SJCRH30 (cell line): Measurements from ENCODE around the gene STRN4. TPM values are rescaled to one million over a fixed set of nuclear protein-coding genes. Genes with fewer than 3 reads are reported as not detected.

Experiments used
- DNase-seq, 2 experiments: peaks; one replicate each; pipeline ENCODE4 v3.0.0-alpha.2; 2015 to 2020
- H3K27ac ChIP-seq: fragments of 250-450 bp; sonication (Bioruptor Pico); 2 replicates; pipeline ENCODE4 v1.5.1; 2020; ENCODE audit warnings: mild to moderate bottlenecking, moderate library complexity
- H3K27me3 ChIP-seq: fragments of 250-450 bp; sonication (Bioruptor Pico); 2 replicates; pipeline ENCODE4 v1.5.1; 2020; ENCODE audit warnings: mild to moderate bottlenecking, moderate library complexity
- H3K36me3 ChIP-seq: fragments of 250-450 bp; sonication (Bioruptor Pico); 2 replicates; pipeline ENCODE4 v1.5.1; 2020; ENCODE audit warnings: mild to moderate bottlenecking, moderate library complexity
- H3K4me1 ChIP-seq: fragments of 250-450 bp; sonication (Bioruptor Pico); 2 replicates; pipeline ENCODE4 v1.5.1; 2020; ENCODE audit warnings: mild to moderate bottlenecking, moderate library complexity
- H3K4me3 ChIP-seq: fragments of 250-450 bp; sonication (Bioruptor Pico); 2 replicates; pipeline ENCODE4 v1.5.1; 2020; ENCODE audit warnings: mild to moderate bottlenecking, moderate library complexity
- H3K9me3 ChIP-seq: fragments of 250-450 bp; sonication (Bioruptor Pico); replicated peaks from 2 replicates; pipeline ENCODE4 v1.5.1; 2020; ENCODE audit warnings: mild to moderate bottlenecking, moderate library complexity
- total RNA-seq: library from RNA; depleted of rRNA; stranded (reverse); fragments of >200 nt; shearing (Covaris generic); gene quantifications from 2 replicates; pipeline ENCODE4 v1.2.3, GENCODE V29; 2014; rRNA removed

Gene STRN4
- 75.3 and 80.6 TPM in 2 replicates for total RNA-seq

- H3K4me3 ChIP-seq: peak within 1 kb of the TSS; percentile 100
- H3K36me3 ChIP-seq: peaks cover 13% of the 10 kb centered on the region; the same call in 1 of the 2 replicates
- H3K9me3 ChIP-seq: no peaks in the 10 kb centered on the region
- H3K27me3 ChIP-seq: no peaks in the 10 kb centered on the region
- H3K27ac ChIP-seq: peak within 1 kb of the TSS; percentile 78
- peak; percentile 52 to 69 for DNase-seq
- H3K4me1 ChIP-seq: peaks cover 3% of the 10 kb centered on the region; the same call in 1 of the 2 replicates
These were observed at the start of gene STRN4 for GRCh38 chr19:46746281-46747057. TSS of gene STRN4 (minus strand) at chr19:46746450. CDS start at chr19:46746430, 20 bp downstream.

GRCh38 chr19:46791944-46792343 is 45.7 kb upstream of the STRN4 start:
- H3K4me3 ChIP-seq: no peak overlapping the region
- H3K4me1 ChIP-seq: peaks cover 36% of the 10 kb centered on the region
- H3K9me3 ChIP-seq: no peaks in the 10 kb centered on the region
- peak; percentile 86 to 93 for DNase-seq
- no peaks in the 10 kb centered on the region for H3K36me3 ChIP-seq
- H3K27ac ChIP-seq: no peak overlapping the region
- H3K27me3 ChIP-seq: no peaks in the 10 kb centered on the region

- H3K27me3 ChIP-seq: no peaks in the 10 kb centered on the region
- H3K36me3 ChIP-seq: peaks cover 3% of the 10 kb centered on the region; the same call in 1 of the 2 replicates
- no peak for DNase-seq
- no peaks in the 10 kb centered on the region for H3K9me3 ChIP-seq
- no peak overlapping the region for H3K4me3 ChIP-seq
- no peak overlapping the region for H3K27ac ChIP-seq
- H3K4me1 ChIP-seq: peaks cover 31% of the 10 kb centered on the region
These were observed 43.1 kb upstream of the STRN4 start for GRCh38 chr19:46789371-46789770.

GRCh38 chr19:46788968-46789338 is 42.7 kb upstream of the STRN4 start:
- Histone ChIP-seq H3K27me3 (no peaks in the 10 kb centered on the region), H3K4me3 (no peak overlapping the region), H3K9me3 (no peaks in the 10 kb centered on the region), H3K4me1 (peaks cover 35% of the 10 kb centered on the region), H3K27ac (no peak overlapping the region), H3K36me3 (peaks cover 6% of the 10 kb centered on the region)
- DNase-seq: no peak

GRCh38 chr19:46788262-46788967 is 42.2 kb upstream of the STRN4 start, which contains the start of gene SLC1A5:
TSS of gene SLC1A5 (minus strand) at chr19:46788594. CDS start at chr19:46787965, 629 bp downstream.
- Histone ChIP-seq H3K36me3 (peaks cover 7% of the 10 kb centered on the region), H3K27me3 (no peaks in the 10 kb centered on the region), H3K4me3 (peak within 1 kb of the TSS; percentile 68), H3K27ac (peak within 1 kb of the TSS; percentile 88), H3K4me1 (peaks cover 30% of the 10 kb centered on the region), H3K9me3 (no peaks in the 10 kb centered on the region)
- peak; percentile 97 for DNase-seq

GRCh38 chr19:46787331-46788261 is 41.3 kb upstream of the STRN4 start:
- Histone ChIP-seq H3K36me3 (peaks cover 7% of the 10 kb centered on the region), H3K27ac (peak overlapping the region; percentile 88)
- peak; percentile 73 to 76 for DNase-seq

GRCh38 chr19:46787040-46787330 is 40.7 kb upstream of the STRN4 start:
- Histone ChIP-seq H3K36me3 (peaks cover 7% of the 10 kb centered on the region), H3K27ac (peak overlapping the region; percentile 88), H3K9me3 (no peaks in the 10 kb centered on the region), H3K4me3 (peak overlapping the region; percentile 68), H3K4me1 (peaks cover 16% of the 10 kb centered on the region), H3K27me3 (no peaks in the 10 kb centered on the region)
- DNase-seq: no peak

More at GRCh38 chr19:46787331-46788261, 41.3 kb upstream of the STRN4 start:
- H3K4me3 ChIP-seq: peak overlapping the region; percentile 68
- no peaks in the 10 kb centered on the region for H3K9me3 ChIP-seq
- H3K4me1 ChIP-seq: peaks cover 22% of the 10 kb centered on the region
- H3K27me3 ChIP-seq: no peaks in the 10 kb centered on the region

- peak overlapping the region; percentile 68 for H3K4me3 ChIP-seq
- peaks cover 11% of the 10 kb centered on the region; the same call in 1 of the 2 replicates for H3K4me1 ChIP-seq
- peaks cover 11% of the 10 kb centered on the region for H3K36me3 ChIP-seq
- H3K27ac ChIP-seq: peak overlapping the region; percentile 88
- no peaks in the 10 kb centered on the region for H3K27me3 ChIP-seq
- peak; percentile 79 to 80 for DNase-seq
- no peaks in the 10 kb centered on the region for H3K9me3 ChIP-seq
These were observed 40.2 kb upstream of the STRN4 start for GRCh38 chr19:46786236-46787039.

- peak overlapping the region; percentile 88 for H3K27ac ChIP-seq
- DNase-seq: no peak
- H3K4me1 ChIP-seq: peaks cover 11% of the 10 kb centered on the region; the same call in 1 of the 2 replicates
- peak overlapping the region; percentile 68 for H3K4me3 ChIP-seq
- no peaks in the 10 kb centered on the region for H3K9me3 ChIP-seq
- H3K27me3 ChIP-seq: no peaks in the 10 kb centered on the region
- peaks cover 16% of the 10 kb centered on the region for H3K36me3 ChIP-seq
These were observed 39.7 kb upstream of the STRN4 start for GRCh38 chr19:46785980-46786235.

GRCh38 chr19:46785054-46785979 is 39.1 kb upstream of the STRN4 start:
- H3K27ac ChIP-seq: peak overlapping the region; percentile 19
- no peaks in the 10 kb centered on the region for H3K9me3 ChIP-seq
- H3K36me3 ChIP-seq: peaks cover 16% of the 10 kb centered on the region
- H3K4me1 ChIP-seq: peaks cover 11% of the 10 kb centered on the region; the same call in 1 of the 2 replicates
- H3K4me3 ChIP-seq: peak overlapping the region; percentile 68
- no peak for DNase-seq
- H3K27me3 ChIP-seq: no peaks in the 10 kb centered on the region

GRCh38 chr19:46784262-46785053 is 38.2 kb upstream of the STRN4 start:
- Histone ChIP-seq H3K4me1 (peaks cover 11% of the 10 kb centered on the region; the same call in 1 of the 2 replicates), H3K27ac (peak overlapping the region; percentile 19), H3K27me3 (no peaks in the 10 kb centered on the region), H3K4me3 (peak overlapping the region; percentile 32), H3K9me3 (no peaks in the 10 kb centered on the region), H3K36me3 (peaks cover 16% of the 10 kb centered on the region)
- DNase-seq: peak; percentile 70 to 71

- Histone ChIP-seq H3K36me3 (peaks cover 16% of the 10 kb centered on the region), H3K4me1 (peaks cover 11% of the 10 kb centered on the region; the same call in 1 of the 2 replicates), H3K9me3 (no peaks in the 10 kb centered on the region), H3K4me3 (no peak overlapping the region), H3K27ac (no peak overlapping the region), H3K27me3 (no peaks in the 10 kb centered on the region)
- no peak for DNase-seq
These were observed 37.4 kb upstream of the STRN4 start for GRCh38 chr19:46783670-46784069.
